Subcutaneous adipose tissue (tissue), 4 donors: ENCODE results near the gene TREX2. TPM values are rescaled to one million over a fixed set of nuclear protein-coding genes. Genes with fewer than 3 reads are reported as not detected.

ENCODE experiments used
- CTCF ChIP-seq: fragments of 450-650 bp; IDR thresholded peaks from one replicate; pipeline ENCODE4 v1.5.1; 2016; ENCODE audit warnings: low read depth, mild to moderate bottlenecking, control low read depth, antibody characterized with exemption, moderate library complexity
- total RNA-seq, 4 donors: library from RNA; depleted of rRNA; stranded (reverse); fragments of >200 nt; gene quantifications; one replicate each; pipeline ENCODE4 v1.1.0, GENCODE V29; 2016

The TREX2 gene
- total RNA-seq, 4 donors from 2014 or later: 1.1 to 2.8 (median 2.4) TPM; not detected in 1

GRCh38 chrX:153410888-153411254, 35.0 kb downstream of the TREX2 start:
- TF ChIP-seq CTCF: no peak

GRCh38 chrX:153410373-153410772, 35.5 kb downstream of the TREX2 start:
- TF ChIP-seq CTCF: no peak

GRCh38 chrX:153409414-153410101, 36.3 kb downstream of the TREX2 start:
- TF ChIP-seq CTCF: no peak

GRCh38 chrX:153408871-153409351, 36.9 kb downstream of the TREX2 start:
- TF ChIP-seq CTCF: no peak

GRCh38 chrX:153408221-153408721, 37.6 kb downstream of the TREX2 start:
- TF ChIP-seq CTCF: no peak

GRCh38 chrX:153407736-153408135, 38.1 kb downstream of the TREX2 start:
- TF ChIP-seq CTCF: no peak

GRCh38 chrX:153406903-153407302, 39.0 kb downstream of the TREX2 start:
- TF ChIP-seq CTCF: no peak
